ENCODE results near the gene ZRANB1.

Gene ZRANB1

DNA sequence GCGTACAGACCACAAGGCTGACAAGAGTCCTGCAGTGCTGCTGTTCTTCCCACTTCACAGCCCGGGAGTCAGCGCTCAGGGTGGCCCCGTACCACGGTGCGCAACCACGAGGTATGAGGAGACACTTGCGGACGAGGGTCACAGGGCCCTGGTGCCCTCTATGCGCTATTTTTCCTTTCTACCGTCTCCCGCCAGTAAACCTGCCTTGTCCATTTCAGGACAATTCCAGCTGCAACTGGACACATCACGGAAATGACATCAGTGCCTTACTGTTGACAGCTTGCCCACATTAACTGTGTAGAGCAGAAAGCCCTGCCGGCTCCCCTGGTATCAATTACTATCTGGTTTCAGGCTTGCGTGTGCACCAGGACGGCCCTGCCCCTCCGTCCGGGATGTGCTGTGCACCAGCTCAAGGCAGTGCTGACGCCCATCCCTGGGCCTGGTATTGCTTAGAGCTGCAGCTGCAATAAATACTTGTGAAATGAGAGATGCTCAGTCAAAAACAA lies 65.1 kb downstream of the ZRANB1 start:
- Histone ChIP-seq H3K9ac (ENCODE audit: low read depth, low read length) (no peak overlapping the region), H3K4me1 (ENCODE audit: control insufficient read depth, insufficient read depth, low read length) (peaks cover 16% of the 10 kb centered on the region), H3K36me3 (ENCODE audit: control insufficient read depth, insufficient read depth, low read length) (peaks cover 64% of the 10 kb centered on the region), H3K4me3 (ENCODE audit: low read depth, low read length) (no peak overlapping the region), H3K27me3 (ENCODE audit: control insufficient read depth, insufficient read depth, low read length) (no peaks in the 10 kb centered on the region), H3K9me3 (ENCODE audit: control insufficient read depth, insufficient read depth, low read length) (no peaks in the 10 kb centered on the region), H3K27ac (ENCODE audit: low read depth, low read length) (no peak overlapping the region)

DNA sequence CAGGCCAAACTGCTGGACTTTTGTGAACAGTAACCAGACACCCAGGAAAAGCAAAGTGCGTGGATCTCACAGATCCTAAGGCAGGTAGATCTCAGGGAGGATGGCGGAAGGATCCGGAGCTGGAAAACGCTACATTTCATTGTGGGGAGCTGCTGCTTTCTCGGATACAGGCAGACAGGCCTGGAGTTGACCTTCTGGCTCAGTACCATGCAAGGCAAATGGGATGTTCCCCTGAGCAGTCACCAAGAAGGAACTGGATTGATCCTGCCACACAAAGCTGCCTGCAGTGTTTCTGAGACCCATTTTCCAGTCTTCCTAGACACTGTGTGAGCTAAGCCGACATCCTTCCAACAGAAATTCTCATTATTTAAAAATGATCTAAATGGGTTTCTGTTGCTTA lies 65.5 kb downstream of the ZRANB1 start:
- H3K9ac ChIP-seq (ENCODE audit: low read depth, low read length) = no peak overlapping the region
- H3K27ac ChIP-seq (ENCODE audit: low read depth, low read length) = no peak overlapping the region
- H3K36me3 ChIP-seq (ENCODE audit: control insufficient read depth, insufficient read depth, low read length) = peaks cover 64% of the 10 kb centered on the region
- no peaks in the 10 kb centered on the region for H3K27me3 ChIP-seq (ENCODE audit: control insufficient read depth, insufficient read depth, low read length)
- H3K9me3 ChIP-seq (ENCODE audit: control insufficient read depth, insufficient read depth, low read length) = no peaks in the 10 kb centered on the region
- no peak overlapping the region for H3K4me3 ChIP-seq (ENCODE audit: low read depth, low read length)
- peaks cover 16% of the 10 kb centered on the region for H3K4me1 ChIP-seq (ENCODE audit: control insufficient read depth, insufficient read depth, low read length)

DNA sequence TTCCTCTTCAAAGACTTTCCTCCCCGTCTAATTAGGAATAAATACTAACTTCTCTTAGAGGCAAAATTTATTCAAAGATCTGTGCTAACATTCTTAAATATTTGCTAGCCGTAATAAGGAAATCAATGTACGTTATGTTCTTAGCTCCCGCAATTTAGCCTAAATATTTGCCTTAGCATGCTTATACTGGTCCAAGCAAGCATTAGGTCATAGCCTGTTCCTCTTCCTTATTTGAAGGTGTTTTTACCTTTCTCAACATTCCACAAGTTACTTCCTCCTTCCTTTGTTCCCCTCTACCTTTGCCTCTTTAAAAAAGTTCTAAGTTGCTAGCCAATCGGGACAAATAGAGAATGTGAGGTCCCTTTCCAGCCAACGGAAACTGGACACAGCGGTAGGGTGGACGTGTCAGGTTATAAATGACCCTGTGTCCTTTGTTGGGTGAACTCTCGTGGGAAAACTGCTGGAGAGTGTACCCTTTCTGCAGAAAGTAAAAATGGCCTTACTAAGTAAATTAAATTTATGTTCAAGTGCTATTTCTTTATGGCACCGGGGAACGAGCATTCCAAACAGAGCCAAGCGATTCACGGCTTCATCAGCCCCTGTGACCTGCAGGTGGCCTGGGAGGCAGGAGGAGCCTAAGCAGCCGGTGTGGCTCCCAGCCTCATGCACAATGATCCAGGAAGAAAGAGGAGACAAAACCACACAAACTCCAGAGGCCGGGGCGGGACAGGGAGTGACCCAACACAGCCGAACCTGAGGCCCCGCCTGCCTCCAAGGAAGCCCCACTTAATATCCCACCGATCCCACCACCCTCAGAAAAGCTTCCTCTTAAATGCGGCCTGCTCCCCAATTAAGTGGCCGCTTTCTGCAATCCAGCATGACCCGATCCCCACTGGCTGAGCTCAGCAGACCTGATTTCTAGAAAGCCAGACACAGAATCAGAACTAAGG lies 67.0 kb downstream of the ZRANB1 start:
- peak overlapping the region; percentile 13 for H3K27ac ChIP-seq (ENCODE audit: low read depth, low read length)
- no peak overlapping the region for H3K9ac ChIP-seq (ENCODE audit: low read depth, low read length)
- H3K9me3 ChIP-seq (ENCODE audit: control insufficient read depth, insufficient read depth, low read length) = no peaks in the 10 kb centered on the region
- H3K27me3 ChIP-seq (ENCODE audit: control insufficient read depth, insufficient read depth, low read length) = no peaks in the 10 kb centered on the region
- peaks cover 16% of the 10 kb centered on the region for H3K4me1 ChIP-seq (ENCODE audit: control insufficient read depth, insufficient read depth, low read length)
- H3K4me3 ChIP-seq (ENCODE audit: low read depth, low read length) = no peak overlapping the region
- peaks cover 65% of the 10 kb centered on the region for H3K36me3 ChIP-seq (ENCODE audit: control insufficient read depth, insufficient read depth, low read length)

DNA sequence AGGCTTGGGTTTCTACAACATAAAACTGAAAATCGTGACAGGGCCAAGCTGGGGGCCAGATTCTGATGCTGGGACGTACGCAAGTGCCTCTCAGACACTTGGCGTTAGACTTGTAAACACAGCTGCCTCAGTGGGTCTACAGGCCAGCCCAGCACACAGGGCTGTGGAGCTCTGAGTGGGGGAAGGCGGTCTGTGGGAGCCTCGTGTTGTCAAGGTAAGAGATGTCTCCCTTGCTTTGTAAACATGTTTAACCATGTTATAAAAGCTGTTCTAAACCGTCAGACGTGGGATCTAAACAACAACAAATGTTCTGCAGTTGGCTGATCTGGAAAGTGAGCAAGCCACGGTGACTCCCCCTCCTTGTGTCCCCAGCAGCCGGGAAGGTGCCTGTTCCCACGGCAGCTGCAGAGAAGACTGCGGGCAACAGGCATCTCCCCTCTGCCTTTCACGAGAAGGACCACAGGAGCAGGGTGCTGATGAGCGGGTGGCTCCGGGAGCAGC lies 67.8 kb downstream of the ZRANB1 start:
- H3K4me3 ChIP-seq (ENCODE audit: low read depth, low read length) = no peak overlapping the region
- H3K4me1 ChIP-seq (ENCODE audit: control insufficient read depth, insufficient read depth, low read length) = peaks cover 16% of the 10 kb centered on the region
- H3K27ac ChIP-seq (ENCODE audit: low read depth, low read length) = no peak overlapping the region
- H3K9me3 ChIP-seq (ENCODE audit: control insufficient read depth, insufficient read depth, low read length) = no peaks in the 10 kb centered on the region
- H3K27me3 ChIP-seq (ENCODE audit: control insufficient read depth, insufficient read depth, low read length) = no peaks in the 10 kb centered on the region
- no peak overlapping the region for H3K9ac ChIP-seq (ENCODE audit: low read depth, low read length)
- peaks cover 63% of the 10 kb centered on the region for H3K36me3 ChIP-seq (ENCODE audit: control insufficient read depth, insufficient read depth, low read length)

DNA sequence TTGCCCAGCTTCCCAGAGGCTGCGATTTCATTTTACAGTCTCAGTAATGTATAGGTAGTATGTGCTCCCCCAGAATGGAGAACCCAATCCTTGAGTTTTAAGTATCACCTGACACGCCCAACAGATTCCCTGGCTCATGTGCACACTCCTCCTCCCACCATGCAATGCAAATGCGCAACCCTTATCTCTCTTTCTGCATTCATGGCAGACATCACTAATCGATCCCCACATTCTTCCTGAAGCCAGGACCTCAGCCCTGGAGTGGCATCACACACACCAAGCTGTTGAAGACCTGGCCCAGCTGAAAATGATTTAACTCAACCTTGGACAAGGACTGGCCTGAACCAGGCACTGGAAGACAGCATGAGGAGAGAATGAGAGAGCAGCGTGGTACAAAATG lies 68.4 kb downstream of the ZRANB1 start:
- Histone ChIP-seq H3K9me3 (ENCODE audit: control insufficient read depth, insufficient read depth, low read length) (no peaks in the 10 kb centered on the region), H3K36me3 (ENCODE audit: control insufficient read depth, insufficient read depth, low read length) (peaks cover 62% of the 10 kb centered on the region), H3K27ac (ENCODE audit: low read depth, low read length) (no peak overlapping the region), H3K4me3 (ENCODE audit: low read depth, low read length) (no peak overlapping the region), H3K27me3 (ENCODE audit: control insufficient read depth, insufficient read depth, low read length) (no peaks in the 10 kb centered on the region), H3K9ac (ENCODE audit: low read depth, low read length) (no peak overlapping the region), H3K4me1 (ENCODE audit: control insufficient read depth, insufficient read depth, low read length) (peaks cover 16% of the 10 kb centered on the region)

DNA sequence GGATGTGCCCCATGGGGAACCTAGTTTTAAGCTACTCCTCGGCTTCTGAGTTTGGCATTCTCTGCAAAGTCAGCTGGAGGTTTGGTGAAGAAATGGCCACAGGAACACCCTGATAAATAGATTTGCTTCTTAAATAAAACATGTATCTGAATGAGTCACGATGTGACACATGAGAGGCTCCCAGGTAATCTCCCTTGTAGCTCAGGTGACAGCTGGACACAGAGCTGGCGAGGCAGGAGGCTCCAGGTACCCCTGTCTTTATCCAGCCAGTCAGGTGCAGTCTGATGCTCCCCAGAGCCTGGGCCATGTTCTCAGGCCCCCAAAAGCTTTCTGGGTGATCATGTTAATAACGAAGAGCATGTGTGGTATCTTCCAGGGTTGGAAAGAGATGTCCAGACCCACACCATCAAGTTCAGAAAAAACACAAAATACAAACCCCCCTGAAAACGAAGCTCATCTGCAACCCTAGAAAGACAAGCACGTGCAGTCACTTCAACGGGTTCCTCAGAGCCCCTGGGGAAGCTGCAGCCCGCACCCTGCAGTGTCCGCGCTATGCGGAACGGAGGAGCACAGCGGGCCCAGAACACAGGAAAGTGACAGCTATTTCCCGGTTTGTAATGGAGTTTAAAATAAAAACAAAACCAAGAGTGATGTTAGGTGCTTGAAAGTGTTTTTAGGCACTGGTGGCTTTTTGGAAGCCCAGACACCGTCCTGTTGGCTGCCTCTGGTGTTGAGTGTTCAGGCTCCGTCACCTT lies 69.4 kb downstream of the ZRANB1 start:
- Histone ChIP-seq H3K27me3 (ENCODE audit: control insufficient read depth, insufficient read depth, low read length) (no peaks in the 10 kb centered on the region), H3K27ac (ENCODE audit: low read depth, low read length) (no peak overlapping the region), H3K4me1 (ENCODE audit: control insufficient read depth, insufficient read depth, low read length) (peaks cover 16% of the 10 kb centered on the region), H3K9ac (ENCODE audit: low read depth, low read length) (no peak overlapping the region), H3K4me3 (ENCODE audit: low read depth, low read length) (no peak overlapping the region), H3K9me3 (ENCODE audit: control insufficient read depth, insufficient read depth, low read length) (no peaks in the 10 kb centered on the region), H3K36me3 (ENCODE audit: control insufficient read depth, insufficient read depth, low read length) (peaks cover 62% of the 10 kb centered on the region)

DNA sequence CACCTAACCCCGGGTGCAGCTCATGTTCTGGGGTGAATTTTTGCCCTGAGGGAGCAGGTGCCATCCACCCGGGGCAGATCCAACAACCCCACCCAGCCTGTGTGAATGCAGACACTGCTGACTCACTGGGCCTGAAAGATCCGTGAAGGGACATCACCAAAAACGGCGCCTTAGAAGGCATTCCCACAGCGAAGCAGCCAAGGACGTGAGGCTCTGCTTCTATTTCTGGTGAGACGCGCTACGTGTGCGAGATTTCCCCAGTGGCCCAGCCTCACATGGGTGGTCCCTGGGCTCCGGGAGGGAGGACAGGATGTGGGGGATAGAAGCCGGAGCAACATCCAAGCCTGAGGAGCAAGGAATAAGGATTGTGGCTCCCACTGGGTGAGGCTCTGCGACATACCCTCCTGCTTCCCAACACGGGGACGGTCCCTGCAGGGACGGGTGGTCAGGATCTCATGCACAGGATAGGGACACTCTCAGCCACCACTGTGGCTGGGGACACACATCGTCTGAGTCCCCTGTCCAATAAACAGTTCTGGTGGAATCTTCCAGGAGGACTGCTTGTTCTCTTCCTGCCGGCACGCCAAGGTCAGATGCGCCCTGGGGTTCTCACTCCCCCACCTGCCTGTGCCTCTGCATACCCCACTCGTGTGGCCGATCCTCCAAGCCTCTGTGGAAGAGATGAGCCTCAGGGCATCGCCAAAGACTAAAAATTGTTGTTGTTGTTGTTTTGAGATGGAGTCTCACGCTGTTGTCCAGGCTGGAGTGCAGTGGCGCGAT lies 70.2 kb downstream of the ZRANB1 start:
- H3K4me1 ChIP-seq (ENCODE audit: control insufficient read depth, insufficient read depth, low read length) = peaks cover 16% of the 10 kb centered on the region
- H3K9me3 ChIP-seq (ENCODE audit: control insufficient read depth, insufficient read depth, low read length) = no peaks in the 10 kb centered on the region
- no peak overlapping the region for H3K4me3 ChIP-seq (ENCODE audit: low read depth, low read length)
- H3K9ac ChIP-seq (ENCODE audit: low read depth, low read length) = no peak overlapping the region
- H3K36me3 ChIP-seq (ENCODE audit: control insufficient read depth, insufficient read depth, low read length) = peaks cover 62% of the 10 kb centered on the region
- H3K27me3 ChIP-seq (ENCODE audit: control insufficient read depth, insufficient read depth, low read length) = no peaks in the 10 kb centered on the region
- H3K27ac ChIP-seq (ENCODE audit: low read depth, low read length) = no peak overlapping the region

DNA sequence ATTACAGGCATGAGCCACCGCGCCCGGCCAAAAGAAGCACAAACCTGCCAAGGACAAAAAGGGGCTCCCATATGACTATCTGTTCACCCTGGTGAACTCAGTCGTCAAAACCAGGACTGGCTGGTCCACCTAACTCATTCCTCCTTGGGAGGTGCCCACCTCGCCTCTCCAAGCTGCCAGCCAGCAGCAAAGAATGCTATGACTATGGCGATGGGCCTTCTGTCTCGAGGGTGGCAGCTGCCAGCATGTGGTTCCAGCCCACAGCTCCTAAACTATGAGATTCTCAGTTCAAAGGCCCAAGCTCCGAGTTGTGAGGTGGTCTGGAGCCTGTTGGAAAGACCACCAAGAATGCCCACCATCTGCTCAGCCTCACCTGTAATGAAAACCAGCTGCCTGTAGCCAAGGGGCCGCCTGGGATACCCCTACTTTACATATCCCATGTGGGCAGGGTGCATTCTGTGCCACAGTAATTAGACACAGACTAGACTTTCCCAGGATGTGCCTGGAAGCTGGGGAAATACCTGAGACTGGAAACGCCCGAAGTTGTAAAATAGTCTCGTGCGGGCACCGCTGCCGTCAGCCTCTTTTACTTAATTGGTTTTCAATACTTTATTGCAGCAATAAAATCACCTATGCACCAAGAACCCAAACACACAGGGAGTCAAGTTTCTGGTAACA lies 71.1 kb downstream of the ZRANB1 start:
- Histone ChIP-seq H3K36me3 (ENCODE audit: control insufficient read depth, insufficient read depth, low read length) (peaks cover 64% of the 10 kb centered on the region), H3K4me1 (ENCODE audit: control insufficient read depth, insufficient read depth, low read length) (peaks cover 18% of the 10 kb centered on the region), H3K27ac (ENCODE audit: low read depth, low read length) (no peak overlapping the region), H3K9ac (ENCODE audit: low read depth, low read length) (no peak overlapping the region), H3K9me3 (ENCODE audit: control insufficient read depth, insufficient read depth, low read length) (no peaks in the 10 kb centered on the region), H3K27me3 (ENCODE audit: control insufficient read depth, insufficient read depth, low read length) (no peaks in the 10 kb centered on the region), H3K4me3 (ENCODE audit: low read depth, low read length) (no peak overlapping the region)

DNA sequence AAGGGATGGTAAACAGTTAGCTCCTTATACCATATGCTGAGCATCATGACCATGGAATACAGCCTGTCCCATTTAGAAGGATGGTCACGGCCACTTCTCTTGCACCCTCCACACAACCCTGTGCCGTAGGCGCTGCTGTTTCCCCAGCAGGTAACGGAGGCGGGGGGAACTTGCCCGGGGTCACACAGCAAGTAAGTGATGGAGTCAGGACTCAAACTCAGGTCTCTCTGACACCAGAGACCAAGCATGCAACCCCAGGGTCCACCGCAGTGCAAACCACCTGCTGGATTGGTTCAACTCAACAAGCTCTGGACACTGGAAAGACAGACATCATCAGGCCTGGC lies 71.6 kb downstream of the ZRANB1 start:
- H3K4me3 ChIP-seq (ENCODE audit: low read depth, low read length) = no peak overlapping the region
- no peaks in the 10 kb centered on the region for H3K9me3 ChIP-seq (ENCODE audit: control insufficient read depth, insufficient read depth, low read length)
- H3K4me1 ChIP-seq (ENCODE audit: control insufficient read depth, insufficient read depth, low read length) = peaks cover 18% of the 10 kb centered on the region
- no peak overlapping the region for H3K9ac ChIP-seq (ENCODE audit: low read depth, low read length)
- no peak overlapping the region for H3K27ac ChIP-seq (ENCODE audit: low read depth, low read length)
- H3K36me3 ChIP-seq (ENCODE audit: control insufficient read depth, insufficient read depth, low read length) = peaks cover 60% of the 10 kb centered on the region
- no peaks in the 10 kb centered on the region for H3K27me3 ChIP-seq (ENCODE audit: control insufficient read depth, insufficient read depth, low read length)

DNA sequence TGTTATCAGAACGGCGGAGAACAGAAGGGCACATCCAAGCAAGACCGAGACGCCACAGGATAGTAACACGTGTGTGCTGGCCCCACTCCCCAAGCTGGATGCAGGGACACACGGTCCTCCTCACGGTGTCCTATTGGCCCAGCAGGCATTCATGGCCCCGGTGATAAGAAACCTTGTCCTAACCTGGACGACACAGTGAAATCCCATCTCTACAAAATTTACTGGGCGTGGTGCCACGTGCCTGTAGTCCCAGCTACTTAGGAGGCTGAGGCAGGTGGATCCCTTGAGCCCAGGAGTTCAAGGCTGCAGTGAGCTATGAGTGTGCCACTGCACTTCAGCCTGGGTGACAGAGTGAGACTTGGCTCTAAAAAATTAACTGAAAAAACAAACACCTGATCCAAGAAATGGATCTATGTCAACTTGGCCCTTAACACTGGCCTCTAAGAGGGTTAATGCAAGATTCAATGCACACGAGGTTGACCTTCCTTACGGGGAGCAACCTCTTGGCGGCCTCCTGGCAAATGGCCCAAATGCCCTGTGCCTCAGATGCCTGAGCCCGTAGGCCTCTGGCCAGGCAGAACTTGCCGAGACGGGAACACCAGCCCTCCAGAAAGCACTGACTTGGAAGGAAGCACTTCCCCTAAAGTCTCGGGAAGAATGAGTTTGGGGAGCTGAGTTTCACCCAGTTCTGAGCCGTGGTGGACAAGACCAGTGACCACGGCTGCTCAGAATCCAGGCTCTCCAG lies 72.3 kb downstream of the ZRANB1 start:
- H3K4me1 ChIP-seq (ENCODE audit: control insufficient read depth, insufficient read depth, low read length) = peaks cover 16% of the 10 kb centered on the region
- peaks cover 59% of the 10 kb centered on the region for H3K36me3 ChIP-seq (ENCODE audit: control insufficient read depth, insufficient read depth, low read length)
- no peak overlapping the region for H3K27ac ChIP-seq (ENCODE audit: low read depth, low read length)
- H3K9me3 ChIP-seq (ENCODE audit: control insufficient read depth, insufficient read depth, low read length) = no peaks in the 10 kb centered on the region
- H3K27me3 ChIP-seq (ENCODE audit: control insufficient read depth, insufficient read depth, low read length) = no peaks in the 10 kb centered on the region
- H3K9ac ChIP-seq (ENCODE audit: low read depth, low read length) = no peak overlapping the region
- H3K4me3 ChIP-seq (ENCODE audit: low read depth, low read length) = no peak overlapping the region

Measured in HUES48 (cell line).